Stimulated activated CD4-positive, alpha-beta T cell treated with anti-CD3 and anti-CD28 coated beads, TNF-alpha, amount 100 ng/mL, for 1 hour (primary cell): ENCODE measurements around the gene RETREG1.

Experiments used
- DNase-seq, 3 donors: peaks; one replicate each; pipeline ENCODE4 v3.0.0-alpha.2; 2020; ENCODE audit warnings: low read depth in 3 of 3, low spot score in 1 of 3

RETREG1 gene

GRCh38 chr5:16585041-16585667, 31.6 kb downstream of the RETREG1 start:
- no peak for DNase-seq

GRCh38 chr5:16582081-16582480, 34.7 kb downstream of the RETREG1 start:
- no peak for DNase-seq

GRCh38 chr5:16580382-16580781, 36.4 kb downstream of the RETREG1 start:
- no peak for DNase-seq

- no peak for DNase-seq
Observed at GRCh38 chr5:16579142-16579847, 37.5 kb downstream of the RETREG1 start.

DNA sequence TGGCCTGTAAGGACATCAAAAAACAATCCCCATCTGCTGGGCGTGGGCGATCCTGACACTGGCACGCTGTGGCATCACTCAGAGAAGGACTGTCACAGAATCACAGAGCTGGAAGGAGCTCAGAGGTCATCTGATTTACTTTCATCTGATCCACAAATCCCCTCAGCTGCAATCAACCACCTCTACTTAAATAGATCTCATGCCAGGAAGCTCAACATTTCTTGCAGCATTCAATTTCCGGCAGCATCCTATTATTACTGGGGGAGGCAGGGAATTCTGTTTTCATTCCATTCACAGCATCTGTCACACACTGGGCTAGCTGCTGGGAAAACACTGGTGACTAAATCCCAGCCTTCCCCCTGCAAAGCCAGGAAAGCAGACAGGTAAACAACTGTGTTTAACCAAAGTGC, 38.3 kb downstream of the RETREG1 start:
- no peak for DNase-seq

DNA sequence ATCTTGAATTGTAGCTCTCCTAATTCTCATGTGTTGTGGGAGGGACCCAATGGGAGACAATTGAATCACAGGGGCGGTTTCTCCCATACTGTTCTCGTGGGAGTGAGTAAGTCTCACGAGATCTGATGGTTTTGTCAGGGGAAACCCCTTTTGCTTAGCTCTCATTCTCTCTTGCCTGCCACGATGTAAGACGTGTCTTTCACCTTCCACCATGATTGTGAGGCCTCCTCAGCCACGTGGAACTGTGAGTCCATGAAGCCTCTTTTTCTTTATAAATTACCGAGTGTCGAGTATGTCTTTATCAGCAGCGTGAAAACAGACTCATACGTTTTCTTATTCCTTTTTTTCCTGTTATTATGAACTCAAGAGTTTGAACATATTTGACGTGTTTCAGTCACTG, 39.1 kb downstream of the RETREG1 start:
- DNase-seq: no peak

GRCh38 chr5:16574789-16575721, 41.7 kb downstream of the RETREG1 start:
- no peak for DNase-seq

- DNase-seq: no peak
Observed at GRCh38 chr5:16573401-16573800, 43.4 kb downstream of the RETREG1 start.

GRCh38 chr5:16572289-16573015, 44.3 kb downstream of the RETREG1 start:
- DNase-seq: no peak

DNA sequence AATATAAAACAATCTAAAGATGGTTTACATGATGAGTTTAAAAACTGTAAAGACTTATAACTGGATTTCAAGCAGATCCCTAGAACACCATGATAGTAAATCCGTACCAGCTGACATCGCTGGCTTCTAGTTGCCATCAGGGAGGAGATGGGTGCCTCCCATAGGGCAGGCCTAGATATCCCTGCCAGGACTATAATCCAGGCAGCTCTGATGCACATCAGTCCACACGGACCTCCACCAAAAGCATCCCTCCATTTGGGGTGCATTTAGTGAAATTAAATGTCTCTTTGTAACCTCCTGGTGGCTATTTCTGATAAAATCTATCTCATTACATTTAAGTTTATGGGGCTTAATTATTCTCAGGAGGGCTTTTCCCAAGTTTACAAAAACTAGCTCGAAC, 45.8 kb downstream of the RETREG1 start:
- DNase-seq: no peak

GRCh38 chr5:16570121-16570815, 46.5 kb downstream of the RETREG1 start:
- no peak for DNase-seq

DNA sequence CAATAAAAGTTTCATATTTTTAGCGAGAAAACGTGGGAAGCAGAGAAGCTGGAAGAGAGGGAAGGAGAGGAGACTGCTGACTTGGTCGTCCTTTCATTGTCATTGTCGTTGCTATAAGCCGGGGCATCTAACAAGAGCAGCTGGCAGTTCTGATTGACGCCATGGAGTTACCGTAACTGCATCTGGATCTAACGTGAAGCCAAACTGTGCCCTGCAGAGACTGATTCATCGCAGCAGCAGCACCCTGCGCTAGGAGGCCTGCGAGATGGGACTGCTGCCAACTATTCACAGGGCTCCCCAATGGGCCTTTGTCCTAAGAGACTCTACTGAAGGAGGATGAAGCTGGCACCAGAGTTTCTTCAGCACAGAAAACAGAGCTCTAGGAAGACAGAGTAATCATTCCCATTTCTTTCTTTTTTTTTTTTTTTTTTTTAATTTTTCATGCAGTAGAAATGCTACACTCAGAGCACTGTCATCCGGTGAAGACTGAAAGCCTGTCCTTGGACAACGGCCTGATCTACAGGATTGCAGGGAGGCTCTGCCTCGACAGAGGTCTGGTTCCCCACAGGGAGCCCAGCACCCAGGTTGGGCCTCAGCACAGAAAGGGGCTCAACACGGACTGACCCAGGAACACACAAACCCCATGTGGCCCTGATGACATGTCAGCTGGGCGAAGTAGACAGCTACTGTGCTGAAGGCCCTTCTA, 47.8 kb downstream of the RETREG1 start:
- no peak for DNase-seq

- no peak for DNase-seq
Observed at GRCh38 chr5:16567365-16567764, 49.4 kb downstream of the RETREG1 start.

GRCh38 chr5:16565118-16565517, 51.7 kb downstream of the RETREG1 start:
- no peak for DNase-seq

- no peak for DNase-seq
Observed at GRCh38 chr5:16564248-16564867, 52.4 kb downstream of the RETREG1 start.

GRCh38 chr5:16563686-16564085, 53.1 kb downstream of the RETREG1 start:
- no peak for DNase-seq

- no peak for DNase-seq
Observed at GRCh38 chr5:16561660-16562059, 55.1 kb downstream of the RETREG1 start.

DNA sequence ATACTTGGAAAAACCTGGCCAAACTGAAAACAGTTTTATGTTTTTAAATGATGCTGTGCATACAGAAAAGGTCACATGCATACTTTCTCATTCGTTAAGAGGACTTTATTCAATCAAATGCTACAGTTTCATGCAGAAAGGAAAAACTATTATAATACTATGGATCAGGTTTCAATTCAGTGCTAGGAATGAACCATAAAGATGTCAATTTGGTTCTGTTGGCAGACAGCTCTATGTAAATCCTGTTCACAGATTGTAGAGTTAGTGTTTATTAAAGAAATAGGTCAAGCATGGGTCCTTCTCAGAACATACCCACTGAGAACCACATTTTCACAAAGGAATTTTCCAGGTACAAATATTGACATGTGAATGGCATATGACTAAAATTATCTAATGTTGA, 57.1 kb downstream of the RETREG1 start:
- DNase-seq: no peak

GRCh38 chr5:16558984-16559629, 57.7 kb downstream of the RETREG1 start:
- no peak for DNase-seq
